Keratinocyte (primary cell): ENCODE results near the gene SCN2B. TPM values are rescaled to one million over a fixed set of nuclear protein-coding genes. Genes with fewer than 3 reads are reported as not detected.

Source experiments
- DNase-seq: peaks from one replicate; pipeline ENCODE4 v3.0.0-alpha.2; 2011; ENCODE audit warnings: low read depth, missing footprints, low spot score
- FAIRE-seq: peaks from 2 replicates; lab custom pipeline; 2011; peaks lifted over from hg19 to GRCh38; lab: Jason Lieb, UNC
- H2AFZ ChIP-seq: 2 replicates; pipeline ENCODE4 v1.6.0; 2012; ENCODE audit warnings: low read length, control low read depth, inconsistent platforms; ENCODE audit not compliant: control insufficient read depth
- H3K27ac ChIP-seq: 2 replicates; pipeline ENCODE4 v1.5.1; 2011; ENCODE audit warnings: low read length; ENCODE audit not compliant: control insufficient read depth, insufficient read depth
- H3K27me3 ChIP-seq: 3 replicates; pipeline ENCODE4 v1.6.0; 2011; ENCODE audit warnings: low read length; ENCODE audit not compliant: control insufficient read depth, insufficient read depth; ENCODE audit errors: extremely low read depth
- H3K36me3 ChIP-seq, 2 experiments: 2 replicates in 1 of 2; 3 replicates in 1 of 2; pipeline ENCODE4 v1.5.1; 2011; ENCODE audit warnings: low read length in 2 of 2, mild to moderate bottlenecking in 1 of 2; ENCODE audit not compliant: control insufficient read depth in 2 of 2, insufficient read depth in 2 of 2; ENCODE audit errors: extremely low read depth in 1 of 2
- H3K4me1 ChIP-seq: 3 replicates; pipeline ENCODE4 v1.5.1; 2011; ENCODE audit warnings: low read length; ENCODE audit not compliant: control insufficient read depth, insufficient read depth; ENCODE audit errors: extremely low read depth
- H3K4me2 ChIP-seq: 3 replicates; pipeline ENCODE4 v1.6.0; 2011; ENCODE audit warnings: low read depth, low read length; ENCODE audit not compliant: control insufficient read depth, insufficient read depth; ENCODE audit errors: extremely low read depth
- H3K4me3 ChIP-seq, 3 experiments: fragments of 200-600 bp in 1 of 3; sonication (generic) in 1 of 3; 2 replicates in 2 of 3; 3 replicates in 1 of 3; pipeline ENCODE4 v1.5.1; 2011 to 2016; ENCODE audit warnings: low read length in 3 of 3, mild to moderate bottlenecking in 3 of 3, control low read depth in 2 of 3, inconsistent platforms in 1 of 3, low read depth in 1 of 3, mixed read lengths in 1 of 3, mixed run types in 1 of 3, moderate library complexity in 1 of 3; ENCODE audit not compliant: control insufficient read depth in 2 of 3, insufficient read depth in 2 of 3; ENCODE audit errors: extremely low read depth in 1 of 3
- H3K79me2 ChIP-seq: 2 replicates; pipeline ENCODE4 v1.6.0; 2012; ENCODE audit warnings: low read length; ENCODE audit not compliant: control insufficient read depth, insufficient read depth
- H3K9ac ChIP-seq: 3 replicates; pipeline ENCODE4 v1.6.0; 2011; ENCODE audit warnings: low read length; ENCODE audit not compliant: control insufficient read depth, insufficient read depth; ENCODE audit errors: extremely low read depth
- H3K9me1 ChIP-seq: 3 replicates; pipeline ENCODE4 v1.6.0; 2011; ENCODE audit warnings: low read length; ENCODE audit not compliant: control insufficient read depth, insufficient read depth; ENCODE audit errors: extremely low read depth
- H3K9me3 ChIP-seq: 2 replicates; pipeline ENCODE4 v1.5.1; 2012; ENCODE audit warnings: low read depth, low read length; ENCODE audit not compliant: control insufficient read depth
- H4K20me1 ChIP-seq: 3 replicates; pipeline ENCODE4 v1.6.0; 2011; ENCODE audit warnings: low read length; ENCODE audit not compliant: control insufficient read depth, insufficient read depth; ENCODE audit errors: extremely low read depth
- EZH2 ChIP-seq: IDR thresholded peaks from one replicate; pipeline ENCODE4 v1.6.1; 2012; ENCODE audit warnings: inconsistent platforms, mild to moderate bottlenecking, low read length, moderate library complexity
- dilution Hi-C: fragments of 300-500 bp; cut with MboI; formaldehyde crosslinking; loops from one replicate; pipeline ENCODE4 v1.7.0; 2020; ENCODE audit warnings: low sequenced_read_pairs; ENCODE audit not compliant: extremely low pct_ligation_motif_present
- polyA plus RNA-seq, 5 experiments: library from polyadenylated mRNA; depleted of rRNA in 3 of 5; stranded (reverse) in 3 of 5; stranded (forward) in 1 of 5; unstranded in 1 of 5; fragments of >200 nt; gene quantifications; 1 replicate in 1 of 5; 2 replicates in 3 of 5; 3 replicates in 1 of 5; pipeline versions ENCODE4 v1.2.1 to v1.2.3, GENCODE V29; 2011 to 2012; ENCODE audit warnings: missing spikeins in 2 of 5, low read depth in 1 of 5, low replicate concordance in 1 of 5
- TF ChIP-seq, protein P1 (sequence below), 3 experiments: IDR thresholded peaks in 1 of 3; conservative IDR thresholded peaks in 1 of 3; optimal IDR thresholded peaks in 1 of 3; 2 replicates in 2 of 3; 3 replicates in 1 of 3; pipeline versions ENCODE3 to v1.5.1; 2011; ENCODE audit warnings: low read length in 3 of 3, mild to moderate bottlenecking in 3 of 3, moderate library complexity in 2 of 3, control low read depth in 1 of 3, inconsistent platforms in 1 of 3; ENCODE audit not compliant: insufficient read depth in 2 of 3; ENCODE audit errors: extremely low read depth in 1 of 3

SCN2B gene
- polyA plus RNA-seq, 1 donor (not counting 4 experiments of a cell fraction or from before 2014, with no cell fraction given): 0.56 TPM

DNA sequence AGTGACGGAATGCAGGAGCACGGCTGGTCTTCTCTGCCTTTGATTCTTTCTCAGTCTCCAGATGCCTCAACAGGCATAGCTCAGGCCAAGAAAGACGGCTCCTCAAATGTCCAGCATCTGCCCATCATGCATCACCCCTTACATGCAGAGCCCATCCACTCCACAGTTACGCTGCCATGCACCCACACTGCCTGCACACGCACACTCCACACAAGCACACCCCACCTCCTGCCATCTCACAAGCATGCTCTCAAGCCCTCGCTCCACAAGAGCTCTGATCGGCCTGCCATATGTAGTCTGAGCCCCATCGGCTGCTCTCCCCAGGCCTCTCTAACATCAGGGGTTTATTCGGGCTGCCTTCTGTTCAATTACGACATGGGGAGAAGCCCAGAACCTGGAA lies 42.6 kb downstream of the SCN2B start:
- no peak for DNase-seq
- H3K9me1 ChIP-seq: no peaks in the 10 kb centered on the region
- FAIRE-seq: no peak
- H3K27me3 ChIP-seq: peaks cover 4% of the 10 kb centered on the region
- no peak overlapping the region for H3K27ac ChIP-seq
- H3K4me3 ChIP-seq: no peak overlapping the region
- no peak overlapping the region for H3K9ac ChIP-seq
- H2AFZ ChIP-seq: no peak overlapping the region
- H4K20me1 ChIP-seq: no peaks in the 10 kb centered on the region
- H3K79me2 ChIP-seq: no peaks in the 10 kb centered on the region
- H3K9me3 ChIP-seq: no peaks in the 10 kb centered on the region
- no peaks in the 10 kb centered on the region for H3K36me3 ChIP-seq
- H3K4me2 ChIP-seq: no peak overlapping the region
- no peak for TF ChIP-seq EZH2
- TF ChIP-seq, protein P1, sequence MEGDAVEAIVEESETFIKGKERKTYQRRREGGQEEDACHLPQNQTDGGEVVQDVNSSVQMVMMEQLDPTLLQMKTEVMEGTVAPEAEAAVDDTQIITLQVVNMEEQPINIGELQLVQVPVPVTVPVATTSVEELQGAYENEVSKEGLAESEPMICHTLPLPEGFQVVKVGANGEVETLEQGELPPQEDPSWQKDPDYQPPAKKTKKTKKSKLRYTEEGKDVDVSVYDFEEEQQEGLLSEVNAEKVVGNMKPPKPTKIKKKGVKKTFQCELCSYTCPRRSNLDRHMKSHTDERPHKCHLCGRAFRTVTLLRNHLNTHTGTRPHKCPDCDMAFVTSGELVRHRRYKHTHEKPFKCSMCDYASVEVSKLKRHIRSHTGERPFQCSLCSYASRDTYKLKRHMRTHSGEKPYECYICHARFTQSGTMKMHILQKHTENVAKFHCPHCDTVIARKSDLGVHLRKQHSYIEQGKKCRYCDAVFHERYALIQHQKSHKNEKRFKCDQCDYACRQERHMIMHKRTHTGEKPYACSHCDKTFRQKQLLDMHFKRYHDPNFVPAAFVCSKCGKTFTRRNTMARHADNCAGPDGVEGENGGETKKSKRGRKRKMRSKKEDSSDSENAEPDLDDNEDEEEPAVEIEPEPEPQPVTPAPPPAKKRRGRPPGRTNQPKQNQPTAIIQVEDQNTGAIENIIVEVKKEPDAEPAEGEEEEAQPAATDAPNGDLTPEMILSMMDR (optimal IDR thresholded peaks at IDR 0.05 in 1 of 3, IDR thresholded peaks at IDR 0.05 in 1 of 3, conservative IDR thresholded peaks at IDR 0.05 in 1 of 3; ENCODE audit: extremely low read depth in 1 of 3, insufficient read depth in 2 of 3, low read length in 3 of 3): no peak
- peaks cover 9% of the 10 kb centered on the region for H3K4me1 ChIP-seq
- dilution Hi-C loops: no loop called here

DNA sequence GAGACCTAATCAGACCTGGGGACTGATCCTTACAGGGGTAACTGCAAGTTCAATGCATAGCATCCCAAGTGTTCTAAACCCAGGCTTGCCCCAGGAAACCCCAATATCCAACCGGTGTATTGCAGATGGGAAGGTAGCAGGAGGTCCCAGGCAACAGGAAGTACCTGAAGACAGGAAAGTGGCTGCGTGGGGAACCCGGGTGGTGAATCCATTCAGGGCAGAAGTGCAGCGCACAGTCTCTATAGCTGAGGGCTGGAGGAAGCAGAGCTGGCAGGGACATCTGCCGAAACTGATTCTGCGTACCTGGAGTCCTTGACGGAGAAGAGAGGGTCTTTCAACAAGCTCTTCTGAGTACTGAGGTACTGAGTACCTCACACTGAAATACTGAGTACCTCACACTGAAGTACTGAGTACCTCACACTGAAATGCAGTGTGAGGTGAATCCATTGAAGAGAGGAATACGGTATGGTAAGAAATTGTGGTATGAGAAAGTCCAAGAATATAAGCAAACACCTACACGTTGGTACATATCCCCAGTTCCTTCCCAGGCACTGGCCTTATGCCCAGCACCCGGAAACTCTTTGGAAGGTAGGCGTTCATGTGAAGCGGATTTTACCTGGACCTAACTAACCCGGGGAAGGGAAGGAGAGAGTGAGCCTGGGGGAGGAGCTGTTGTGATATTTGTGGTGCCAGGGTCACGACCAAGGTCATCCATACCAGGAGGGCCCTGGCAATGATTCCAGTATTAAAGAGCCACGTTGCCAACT lies 43.9 kb downstream of the SCN2B start:
- Histone ChIP-seq H3K9me3 (no peaks in the 10 kb centered on the region), H4K20me1 (no peaks in the 10 kb centered on the region), H3K9ac (no peak overlapping the region), H3K36me3 (no peaks in the 10 kb centered on the region), H2AFZ (no peak overlapping the region), H3K4me1 (peaks cover 9% of the 10 kb centered on the region), H3K79me2 (no peaks in the 10 kb centered on the region), H3K27me3 (peaks cover 4% of the 10 kb centered on the region), H3K4me3 (no peak overlapping the region), H3K9me1 (no peaks in the 10 kb centered on the region), H3K27ac (no peak overlapping the region), H3K4me2 (peak overlapping the region; percentile 45)
- no peak for TF ChIP-seq EZH2
- TF ChIP-seq, protein P1 (optimal IDR thresholded peaks at IDR 0.05 in 1 of 3, IDR thresholded peaks at IDR 0.05 in 1 of 3, conservative IDR thresholded peaks at IDR 0.05 in 1 of 3; ENCODE audit: extremely low read depth in 1 of 3, insufficient read depth in 2 of 3, low read length in 3 of 3): no peak
- FAIRE-seq (peak; percentile 81), DNase-seq (no peak)
- dilution Hi-C loops: no loop called here
